Measurements from ENCODE around the gene OMP. TPM values are rescaled to one million over a fixed set of nuclear protein-coding genes. Genes with fewer than 3 reads are reported as not detected.

The OMP gene
- total RNA-seq (2014; rRNA removed; shearing (Covaris generic)) = not detected in 2 replicates
- not detected in 2 replicates for total RNA-seq (2022)
- percentile 22 among the genes with signal in this experiment for Bru-seq, nascent RNA
- not detected for BruChase-seq, experiment 1, labeled RNA remaining after a 6-hour chase
- percentile 21 among the genes with signal in this experiment for BruChase-seq, experiment 2, labeled RNA remaining after a 2-hour chase
- long read RNA-seq = 0 reads

- intact Hi-C loops (cut with micrococcal nuclease; ENCODE audit: unreplicated experiment) = no loop called here
- Histone ChIP-seq H3K4me1 (ENCODE audit: insufficient read depth, low read length, poor library complexity, severe bottlenecking) (no peaks in the 10 kb centered on the region), H3K27ac (ENCODE audit: low read depth, low read length, poor library complexity, severe bottlenecking) (no peak within 1 kb of the TSS), H3K79me2 (ENCODE audit: insufficient read depth, low read depth, low read length) (no peaks in the 10 kb centered on the region), H3K36me3 (ENCODE audit: insufficient read depth, low read length) (no peaks in the 10 kb centered on the region), H2AFZ (ENCODE audit: low read length) (no peak within 1 kb of the TSS), H3K4me3 (ENCODE audit: low read depth, low read length, poor library complexity, severe bottlenecking) (no peak within 1 kb of the TSS), H4K20me1 (ENCODE audit: insufficient read depth, low read length) (no peaks in the 10 kb centered on the region), H3K9me2 (ENCODE audit: insufficient read depth, low read length) (no peaks in the 10 kb centered on the region), H3K9me3 (ENCODE audit: low read length) (no peaks in the 10 kb centered on the region), H3K4me2 (ENCODE audit: low read length) (no peak within 1 kb of the TSS)
- no peak for DNase-seq (ENCODE audit: low spot score)
- BruUV-seq (replicated peaks) = no TSS peak
- ChIA-PET CTCF (ENCODE audit: unreplicated experiment) (no interaction called here), POLR2A (no interaction called here)
- TF ChIP-seq EZH2phosphoT487 (IDR thresholded peaks at IDR 0.05; ENCODE audit: borderline replicate concordance, low read depth, low read length) (no peak), CTCF (conservative IDR thresholded peaks at IDR 0.05; ENCODE audit: low read length) (no peak)
Observed at GRCh38 chr11:77102246-77103210, at the start of gene OMP. Gene OMP (plus strand): TSS chr11:77102840. CDS start chr11:77102840, 0 bp downstream.

- Histone ChIP-seq H3K4me3 (ENCODE audit: low read depth, low read length, poor library complexity, severe bottlenecking) (no peak overlapping the region), H3K9me3 (ENCODE audit: low read length) (no peaks in the 10 kb centered on the region), H3K9me2 (ENCODE audit: insufficient read depth, low read length) (no peaks in the 10 kb centered on the region), H2AFZ (ENCODE audit: low read length) (no peak overlapping the region), H3K4me2 (ENCODE audit: low read length) (no peak overlapping the region), H3K79me2 (ENCODE audit: insufficient read depth, low read depth, low read length) (no peaks in the 10 kb centered on the region), H3K4me1 (ENCODE audit: insufficient read depth, low read length, poor library complexity, severe bottlenecking) (no peaks in the 10 kb centered on the region), H3K27ac (ENCODE audit: low read depth, low read length, poor library complexity, severe bottlenecking) (no peak overlapping the region), H4K20me1 (ENCODE audit: insufficient read depth, low read length) (no peaks in the 10 kb centered on the region), H3K36me3 (ENCODE audit: insufficient read depth, low read length) (no peaks in the 10 kb centered on the region)
- CTCF ChIA-PET (ENCODE audit: unreplicated experiment) = no interaction called here
- intact Hi-C loops (cut with micrococcal nuclease; ENCODE audit: unreplicated experiment) = no loop called here
- TF ChIP-seq EZH2phosphoT487 (IDR thresholded peaks at IDR 0.05; ENCODE audit: borderline replicate concordance, low read depth, low read length) (no peak), CTCF (conservative IDR thresholded peaks at IDR 0.05; ENCODE audit: low read length) (no peak)
- no TSS peak for BruUV-seq (replicated peaks)
- POLR2A ChIA-PET = interaction anchor here (0.6 kb wide), 1 partner anchor 624 kb away, joined by 4 read pairs; no protein-coding TSS in a partner anchor
- DNase-seq (ENCODE audit: low spot score) = no peak
Observed at GRCh38 chr11:77053217-77054015, 49.2 kb upstream of the OMP start.

Measured in OCI-LY7 (cell line).